DMS114 treated with DMSO at 0.1 percent for 48 hours (cell line): Measurements from ENCODE around the gene PPP1R13B.

ENCODE experiments used
- DNase-seq: peaks from one replicate; lab custom pipeline; 2025; ENCODE audit not compliant: unreplicated experiment; lab: John Stamatoyannopoulos, UW

PPP1R13B gene

DNA sequence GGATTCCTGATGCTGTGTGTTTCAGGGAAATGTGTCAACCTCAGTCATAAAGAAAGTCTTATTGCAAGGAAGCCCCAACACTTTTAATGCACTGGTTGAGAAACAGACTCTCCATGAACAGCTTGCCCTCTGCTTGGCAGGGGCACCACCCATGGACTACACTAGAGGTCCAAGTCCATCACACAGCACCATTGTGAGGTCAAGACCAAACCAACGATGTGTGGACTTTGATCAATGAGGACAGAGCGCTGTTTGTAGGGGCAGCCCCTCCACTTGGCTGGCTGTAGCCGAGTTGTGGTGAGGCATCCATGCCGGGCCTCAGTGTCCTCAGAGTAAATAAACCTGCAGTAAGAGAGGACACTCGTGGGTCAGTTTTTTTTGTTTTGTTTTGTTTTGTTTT lies 102.0 kb downstream of the PPP1R13B start:
- no peak for DNase-seq

DNA sequence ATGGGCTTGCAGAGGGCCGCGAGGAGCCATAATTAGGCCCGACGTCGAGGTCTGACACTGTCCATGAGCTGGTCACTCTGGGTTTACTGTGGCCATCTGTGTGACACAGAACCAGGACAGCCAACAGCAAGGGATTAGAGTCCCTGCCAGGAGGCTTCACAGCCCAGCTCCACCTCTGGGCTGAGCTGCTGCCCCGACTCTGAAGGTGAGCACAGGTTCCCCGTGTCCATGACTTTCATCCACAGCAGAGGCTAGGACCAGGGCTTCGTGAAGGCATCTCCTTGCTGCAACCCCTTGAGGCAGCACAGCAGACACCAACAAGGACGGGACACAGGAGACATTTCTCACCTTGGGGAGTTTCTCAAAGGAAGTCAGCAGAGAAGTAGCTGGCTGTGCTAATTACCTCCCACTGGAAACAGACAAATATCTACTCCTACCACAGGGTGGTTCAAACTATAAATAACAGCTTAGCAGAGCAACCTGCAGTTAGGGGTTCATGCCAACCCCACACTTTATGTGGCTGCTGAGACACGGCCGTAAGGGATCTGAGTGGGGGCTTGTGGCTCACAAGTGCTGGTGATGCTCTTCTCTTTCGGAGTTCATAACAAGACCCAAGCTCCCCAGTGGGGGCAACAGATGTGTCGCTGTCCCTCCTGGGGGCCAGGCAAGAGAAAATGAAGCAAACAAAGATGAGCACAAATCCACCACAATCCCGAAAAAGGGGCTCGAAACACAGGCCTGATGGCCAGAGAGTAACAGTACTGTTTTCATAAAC lies 102.6 kb downstream of the PPP1R13B start:
- DNase-seq, result no peak

DNA sequence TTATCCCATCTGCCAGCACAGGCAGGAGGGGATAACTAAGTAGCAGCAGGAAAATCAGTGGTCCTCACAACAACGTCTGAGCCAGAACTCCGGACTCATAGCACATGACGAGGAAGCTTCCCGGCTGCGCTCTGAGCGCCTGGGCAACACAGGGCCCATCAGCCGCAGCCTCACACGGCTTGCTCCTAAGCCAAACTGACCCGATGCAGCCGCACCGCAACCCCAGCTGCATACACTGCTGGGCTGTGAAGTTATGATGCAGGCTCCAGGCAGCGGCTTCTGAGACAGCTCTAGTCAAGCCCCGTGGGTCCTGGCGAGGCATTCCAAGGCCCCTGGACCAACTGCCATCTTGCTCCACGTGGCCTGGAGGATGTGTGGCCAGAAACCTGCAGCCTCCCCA lies 103.7 kb downstream of the PPP1R13B start:
- no peak for DNase-seq

DNA sequence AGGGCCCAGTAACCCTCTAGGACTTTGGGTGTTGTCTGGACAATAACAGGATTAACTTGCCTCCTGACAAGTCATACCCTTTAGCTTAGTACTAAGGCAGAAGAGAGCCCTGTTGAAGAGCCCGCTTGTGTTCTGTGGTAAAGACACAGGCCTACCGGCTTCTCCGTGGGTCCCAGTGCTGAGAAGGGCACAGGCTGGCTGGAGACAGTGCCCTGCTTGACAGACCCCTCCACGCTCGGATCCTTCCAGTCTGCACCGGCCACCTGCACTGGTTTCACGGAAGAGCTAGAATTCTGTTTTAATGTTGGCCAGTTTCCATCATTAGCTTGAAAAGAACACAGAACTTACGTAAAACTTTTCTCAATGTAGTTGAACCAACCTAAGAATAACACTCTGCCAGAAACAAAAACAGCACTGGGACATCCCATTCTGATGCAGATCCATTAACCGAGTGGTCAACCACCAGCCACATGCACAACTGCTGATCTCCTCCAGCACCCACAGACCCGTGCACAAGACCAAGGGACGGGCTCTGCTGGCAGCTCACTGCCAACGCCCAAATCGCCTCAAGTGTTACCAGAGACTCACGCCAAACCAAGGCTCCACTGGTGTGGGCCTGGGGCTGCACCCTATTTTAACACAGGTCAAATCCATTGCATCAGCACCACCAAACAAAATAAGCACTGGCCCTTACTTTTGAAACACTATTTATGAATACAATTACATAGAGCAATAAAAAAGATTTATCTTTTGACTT lies 104.7 kb downstream of the PPP1R13B start:
- no peak for DNase-seq

DNA sequence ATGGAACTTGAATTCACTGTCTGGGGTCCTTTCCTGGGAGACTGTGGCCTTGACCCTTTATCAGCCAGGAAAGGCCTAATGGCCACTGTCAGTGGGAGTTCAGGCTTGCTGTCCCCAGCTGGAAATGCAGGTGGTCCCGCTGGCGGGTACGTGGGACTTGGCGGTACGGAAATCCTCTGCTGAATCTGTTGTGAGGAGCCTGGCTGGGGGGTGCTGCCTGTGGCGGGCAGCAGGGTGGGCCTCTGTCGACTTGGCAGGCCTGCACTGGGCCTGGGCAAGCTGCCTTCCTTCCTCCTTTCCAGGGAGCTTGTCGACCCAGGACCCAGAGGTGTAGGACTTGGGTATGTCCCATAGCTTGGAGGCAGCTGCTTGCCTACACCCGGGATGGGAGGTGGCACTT lies 105.5 kb downstream of the PPP1R13B start:
- DNase-seq, result no peak

DNA sequence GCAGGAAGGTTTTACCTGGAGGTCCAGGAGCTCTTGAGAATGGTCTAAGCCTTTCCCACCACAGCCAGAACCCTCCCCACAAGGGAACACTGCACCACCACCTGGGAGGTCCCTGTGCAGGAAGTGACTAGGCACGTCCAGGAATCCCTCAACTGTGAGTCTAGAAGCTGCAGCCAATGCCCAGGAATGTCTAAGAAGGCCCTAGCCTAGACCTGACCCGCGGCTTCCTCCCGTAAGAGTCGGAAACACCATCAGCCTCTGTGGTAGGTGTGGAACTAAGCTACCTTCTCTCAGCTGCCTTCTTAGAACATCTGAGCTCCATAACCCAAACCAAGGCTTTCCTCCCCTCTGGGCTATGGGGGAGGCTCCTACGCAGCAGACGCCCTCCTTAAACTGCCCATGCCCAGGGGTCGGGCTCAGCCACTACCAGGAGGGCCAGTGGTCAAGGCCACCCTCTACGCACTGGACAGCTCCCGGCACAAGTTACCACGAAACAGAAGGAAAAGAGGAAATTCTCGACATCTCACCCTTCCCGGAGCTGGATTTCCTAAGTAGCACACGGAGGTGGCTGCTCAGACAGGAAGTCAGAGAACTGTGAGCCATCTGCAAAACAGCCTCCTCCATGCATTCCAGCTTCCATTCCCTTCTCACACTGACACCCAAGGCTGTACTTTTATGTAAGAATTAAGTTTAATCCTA lies 106.2 kb downstream of the PPP1R13B start:
- no peak for DNase-seq

DNA sequence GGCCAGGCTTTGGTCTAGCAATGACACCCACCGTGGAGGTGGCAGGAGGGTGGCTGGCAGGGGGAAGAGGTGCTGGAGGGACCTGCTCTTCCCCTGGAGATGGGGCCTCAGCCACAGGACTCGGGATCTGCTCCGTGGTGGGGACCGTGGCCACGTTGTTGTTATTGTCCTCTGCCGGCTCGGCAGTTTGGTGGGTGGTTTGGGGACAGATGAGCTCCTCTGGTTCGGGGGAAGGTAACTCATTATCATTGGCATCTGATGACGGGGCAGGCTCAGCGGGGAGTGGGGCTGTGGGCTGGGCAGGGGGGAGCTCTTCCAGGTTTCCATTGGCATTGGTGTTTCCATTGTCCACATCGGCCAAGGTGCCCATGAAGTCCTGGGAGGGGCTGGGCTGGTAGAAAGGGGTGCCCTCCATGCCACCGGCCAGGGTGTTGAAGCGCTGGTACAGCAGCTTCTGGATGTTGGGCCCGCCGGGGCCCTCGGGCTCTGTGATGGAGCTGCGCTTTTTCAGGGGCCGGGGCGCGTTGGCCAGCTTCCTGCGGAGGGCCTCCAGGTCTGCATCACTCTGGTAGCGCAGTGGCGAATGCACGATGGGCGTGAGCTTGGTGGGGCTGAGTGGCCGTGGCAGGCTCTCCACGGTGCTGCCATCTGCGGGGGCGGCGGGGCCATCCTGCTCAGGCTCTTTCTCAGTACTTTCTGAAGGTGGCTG lies 107.4 kb downstream of the PPP1R13B start:
- DNase-seq, result no peak

DNA sequence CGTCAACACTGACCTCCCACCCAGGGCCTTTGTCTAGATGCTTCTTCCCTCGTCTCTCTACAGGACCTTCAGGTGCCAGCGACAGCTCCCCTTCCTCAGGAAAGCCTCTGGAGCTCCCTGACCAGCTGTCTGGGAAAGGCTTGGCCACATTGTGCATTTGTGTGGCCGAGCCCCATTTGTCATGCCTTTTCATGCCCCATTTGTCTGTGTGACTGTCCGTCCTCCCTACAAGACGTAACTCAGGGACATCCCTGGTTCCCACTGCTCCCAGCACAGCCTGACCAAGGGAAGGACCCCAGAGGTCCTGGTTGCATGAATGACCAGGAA lies 107.9 kb downstream of the PPP1R13B start:
- no peak for DNase-seq

DNA sequence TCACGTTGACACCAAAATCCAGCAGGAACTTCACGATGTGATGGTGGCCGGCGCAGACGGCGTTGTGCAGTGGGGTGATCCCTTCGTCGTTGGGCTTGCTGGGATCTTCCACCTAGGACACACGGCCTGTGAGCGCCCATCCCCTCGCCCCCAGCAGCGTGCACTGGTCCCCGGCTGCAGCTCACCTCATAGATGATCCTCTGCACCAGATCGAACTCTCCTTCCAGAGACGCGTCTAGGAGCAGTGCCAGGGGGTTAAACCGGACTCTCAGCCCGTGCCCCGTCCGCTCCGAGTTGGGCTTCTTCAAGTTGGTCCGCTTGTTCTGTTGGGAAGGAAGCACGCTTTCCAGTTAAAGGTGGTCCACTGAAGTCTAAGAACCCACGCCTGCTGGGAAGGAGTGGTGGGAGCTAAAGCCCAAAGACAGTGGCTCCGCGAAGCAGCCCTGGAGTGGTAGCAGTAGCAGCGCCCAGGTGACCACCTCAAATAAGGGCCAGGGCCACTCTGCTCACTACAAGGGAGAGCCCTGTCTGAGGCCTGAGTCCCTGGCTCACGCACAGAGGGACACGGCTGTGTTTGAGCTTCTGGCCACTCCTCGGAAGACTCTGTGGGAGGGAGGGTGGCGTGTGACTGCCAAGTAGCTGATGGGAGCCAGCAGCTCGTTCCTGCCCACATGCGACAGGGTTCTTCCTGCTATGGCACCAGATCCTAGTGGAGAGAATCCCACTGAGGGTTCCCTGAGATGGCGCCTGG lies 108.5 kb downstream of the PPP1R13B start:
- DNase-seq, result no peak

DNA sequence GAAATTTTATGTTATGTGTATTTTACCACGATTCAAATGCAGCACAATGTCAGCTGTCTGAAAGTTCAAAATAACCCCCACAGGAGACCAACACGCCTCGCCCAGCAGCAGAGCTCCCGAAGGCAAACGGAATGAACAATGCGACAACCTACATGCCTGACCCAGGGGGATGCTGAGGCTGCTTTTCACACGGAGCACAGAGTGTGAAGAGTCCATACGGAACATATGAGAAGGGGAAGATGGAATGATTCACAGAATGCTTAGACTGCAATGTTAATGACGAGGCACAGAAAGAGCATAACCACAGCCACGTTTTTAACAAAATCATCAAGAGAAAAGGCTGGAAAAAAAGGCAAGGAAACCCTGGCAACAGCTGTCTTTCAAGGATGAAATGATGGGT lies 109.2 kb downstream of the PPP1R13B start:
- no peak for DNase-seq

DNA sequence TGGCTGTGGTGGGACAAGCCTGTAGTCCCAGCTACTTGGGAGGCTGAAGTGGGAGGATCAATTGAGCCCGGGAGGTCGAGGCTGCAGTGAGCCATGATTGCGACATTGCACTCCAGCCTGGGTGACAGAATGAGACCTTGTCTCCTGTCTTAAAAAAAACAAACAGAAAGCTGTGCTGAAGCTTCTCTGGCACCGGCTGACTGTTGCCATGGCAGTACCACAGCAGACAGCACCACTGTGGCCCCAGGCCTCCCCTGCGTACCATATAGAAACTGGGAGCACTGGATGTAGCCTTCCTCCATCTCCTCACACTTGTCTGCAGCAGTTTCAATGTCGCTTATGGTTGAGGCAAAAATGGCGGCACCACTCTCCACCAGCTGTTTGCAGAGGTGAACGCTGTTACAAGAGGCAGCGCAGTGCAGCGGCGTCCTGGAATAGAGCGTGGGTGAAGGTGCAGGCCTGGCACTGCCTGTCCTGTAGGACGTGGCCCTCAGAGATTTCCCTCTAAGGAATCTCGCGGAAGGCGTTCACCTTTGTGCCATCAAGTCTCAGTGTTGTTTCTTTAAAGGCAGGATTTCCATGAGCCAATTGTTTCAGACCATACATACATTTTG lies 109.8 kb downstream of the PPP1R13B start:
- no peak for DNase-seq

DNA sequence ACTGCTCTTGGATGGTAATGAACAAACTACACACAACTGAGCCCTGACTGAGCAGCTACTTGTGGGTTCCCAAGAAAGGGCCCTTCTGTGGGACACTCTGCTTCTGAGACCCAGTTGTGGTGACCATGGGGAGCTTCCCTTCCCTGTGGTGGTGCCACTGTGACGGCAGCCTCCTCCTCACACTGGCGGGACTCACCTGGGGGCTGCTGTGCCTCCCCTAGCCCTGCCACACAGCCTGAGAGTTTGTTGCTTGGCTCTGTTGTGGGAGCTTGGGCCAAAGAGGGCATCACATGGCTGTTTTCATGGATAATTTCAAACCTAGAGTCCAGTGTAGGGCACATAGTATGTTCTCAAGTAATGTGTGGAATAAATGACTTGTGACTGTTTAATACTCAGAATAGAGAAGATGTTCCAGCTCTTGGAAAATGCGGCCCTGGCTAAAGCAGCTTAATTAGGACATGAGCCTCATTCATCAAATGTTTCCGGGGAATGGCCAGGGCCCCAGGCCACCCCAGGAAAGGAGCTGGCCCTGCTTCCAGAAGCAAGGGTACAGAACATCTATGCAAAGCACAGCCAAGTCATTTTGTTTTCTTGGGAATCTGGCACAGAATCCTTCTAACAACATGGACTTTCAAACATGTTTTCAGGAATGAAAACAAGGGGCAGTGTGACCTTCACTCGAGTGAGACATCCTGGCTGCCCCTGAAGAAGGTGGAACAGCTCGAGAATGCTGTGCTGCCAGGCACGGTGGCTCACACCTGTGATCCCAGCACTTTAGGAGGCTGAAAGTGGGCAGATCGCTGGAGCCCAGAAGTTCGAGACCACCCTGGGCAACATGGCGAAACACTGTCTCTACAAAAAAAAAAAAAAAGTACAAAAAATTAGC lies 110.6 kb downstream of the PPP1R13B start:
- DNase-seq, result no peak

DNA sequence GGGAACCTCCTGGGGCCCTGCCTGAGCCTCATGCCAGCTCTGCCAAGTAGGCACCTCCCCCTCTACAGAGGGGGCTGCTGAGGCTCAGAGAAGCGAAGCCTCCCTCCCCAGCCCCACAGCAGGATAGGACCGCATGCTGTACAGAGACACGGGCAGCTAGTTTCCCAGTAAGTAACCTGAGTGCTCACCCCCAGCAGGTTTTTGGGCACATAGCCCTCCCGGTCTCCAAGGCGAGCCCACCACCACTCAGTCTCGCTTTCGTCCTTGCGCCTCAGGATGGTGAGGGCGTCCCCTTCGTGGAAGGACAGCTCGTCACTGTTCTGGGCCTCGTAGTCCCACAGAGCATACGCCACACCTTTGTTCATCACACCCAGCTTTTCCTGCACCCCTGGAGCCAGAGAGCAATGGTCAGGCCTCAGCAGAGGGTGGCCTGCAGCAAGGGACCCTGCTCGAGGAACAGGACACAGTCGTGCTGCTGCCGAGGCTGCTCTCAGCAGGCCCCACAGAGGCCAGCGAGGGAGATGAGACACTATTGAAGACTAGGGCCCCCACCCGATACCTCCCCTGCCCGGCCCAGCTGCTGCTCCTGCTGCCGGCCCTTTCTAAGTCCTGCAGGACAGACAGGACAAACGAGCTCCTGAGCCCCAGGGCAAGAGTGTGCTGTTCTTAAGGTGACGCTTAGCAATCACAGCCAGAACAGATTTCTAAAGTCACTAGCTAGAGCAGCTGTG lies 111.4 kb downstream of the PPP1R13B start:
- DNase-seq, result no peak

DNA sequence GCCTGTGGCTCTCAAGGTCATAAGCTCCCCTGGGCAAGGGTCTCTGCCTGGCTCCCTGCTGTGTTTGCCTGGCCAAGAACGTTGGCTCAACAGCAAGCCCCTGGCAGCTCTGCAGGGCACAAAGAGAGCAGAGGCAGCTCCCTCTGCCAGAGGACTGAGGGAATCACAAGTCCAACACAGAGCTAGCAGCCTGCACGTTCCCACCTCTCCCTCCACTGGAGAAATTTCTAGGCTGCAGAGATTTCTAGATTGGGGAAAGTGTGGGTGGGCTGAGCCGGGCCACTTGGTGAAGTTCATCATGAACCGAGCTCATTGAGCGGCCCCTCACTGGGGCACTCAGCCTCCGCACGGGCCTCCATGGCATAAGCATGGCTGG lies 111.9 kb downstream of the PPP1R13B start:
- DNase-seq, result no peak

DNA sequence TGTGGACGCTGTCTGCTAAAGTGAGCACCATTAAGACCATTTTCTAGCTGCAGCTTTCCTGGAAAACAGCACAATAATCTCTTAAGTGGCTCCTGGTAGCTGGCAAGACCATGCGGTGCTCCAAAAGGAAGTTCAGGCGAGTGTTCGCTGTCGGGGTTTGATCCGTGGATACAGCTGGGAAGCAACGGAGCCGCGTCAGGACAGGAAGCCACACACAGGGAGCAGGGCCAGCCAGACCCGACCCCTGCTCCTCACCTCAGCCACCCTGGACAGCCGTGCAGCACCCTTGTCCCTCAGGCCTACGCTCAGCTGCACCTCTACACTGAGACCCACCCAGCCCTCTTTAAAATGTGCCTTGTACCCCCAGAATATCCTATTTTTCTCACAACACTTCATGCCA lies 112.4 kb downstream of the PPP1R13B start:
- no peak for DNase-seq

DNA sequence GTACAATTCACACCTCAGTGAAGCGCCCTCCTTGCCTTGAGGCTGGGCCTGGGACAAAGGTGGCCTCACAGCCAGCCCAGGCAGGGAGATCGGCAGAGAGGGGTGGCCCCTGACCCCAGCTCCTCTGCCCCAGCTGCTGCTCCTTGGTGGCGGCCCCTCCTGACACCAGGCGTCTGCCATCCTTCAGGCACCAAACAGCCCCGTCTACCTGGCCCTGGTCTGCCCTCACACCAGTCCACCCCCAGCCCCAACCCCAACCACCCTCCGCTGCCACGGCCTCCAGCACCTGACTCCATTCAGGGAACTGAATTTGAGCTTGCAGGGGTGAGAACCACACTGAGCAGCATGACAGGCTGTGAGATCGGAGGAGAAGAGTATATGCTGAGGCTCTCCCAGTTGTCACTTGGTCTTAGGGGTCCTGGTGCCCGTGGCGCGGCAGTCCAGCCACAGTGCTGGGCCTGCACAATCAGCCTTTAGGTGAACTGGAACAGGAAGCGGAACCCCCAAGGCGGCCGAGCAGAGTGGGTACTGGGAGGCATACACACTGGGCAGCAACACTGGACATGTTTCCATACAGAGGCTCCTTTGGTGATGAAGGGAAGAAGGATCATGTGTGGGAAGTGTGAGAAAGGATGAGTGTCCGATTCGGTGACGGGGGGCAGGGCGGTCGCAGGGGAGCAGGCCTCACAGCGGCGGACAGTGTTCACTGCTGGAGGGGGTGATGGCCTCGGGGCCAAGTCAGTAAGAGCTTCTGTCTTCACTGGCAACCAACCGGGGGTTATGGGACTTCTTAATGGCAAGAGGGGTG lies 113.1 kb downstream of the PPP1R13B start:
- DNase-seq, result no peak

DNA sequence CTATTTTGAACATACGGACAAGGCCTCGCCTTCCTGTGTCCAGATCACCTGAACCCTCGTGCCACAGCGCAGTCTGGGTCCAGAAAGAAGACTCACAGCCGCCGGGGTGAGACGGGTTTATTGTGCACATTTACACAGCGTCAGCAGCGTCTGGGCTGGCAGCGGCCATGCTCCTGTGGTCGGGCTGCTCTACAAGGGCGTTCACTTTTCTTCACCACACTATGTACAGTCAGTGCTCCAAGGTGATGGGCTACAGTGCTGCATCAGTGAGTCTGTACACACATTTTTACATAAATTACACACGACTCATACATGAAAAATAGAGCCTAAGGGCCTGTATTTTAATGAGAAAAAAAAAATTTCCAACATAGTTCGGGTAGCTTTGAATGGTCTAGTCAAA lies 113.7 kb downstream of the PPP1R13B start:
- DNase-seq, result no peak
